ENCODE data around the gene EHMT1.
A peak's percentile ranks its signal among the peaks of the same experiment; 100 is the strongest.

EHMT1 gene

GRCh38 chr9:137823986-137824771, 205.4 kb downstream of the EHMT1 start:
- Histone ChIP-seq H3K4me3 (no peak overlapping the region), H3K27me3 (no peaks in the 10 kb centered on the region), H3K4me2 (no peak overlapping the region), H3K9me3 (replicated peaks in 1 of 11) (peaks cover 0 to 38% (median 23%) of the 10 kb centered on the region in 11 experiments; a peak in 19 of 22 replicates), H3K4me1 (peaks cover 0 to 10% (median 2%) of the 10 kb centered on the region in 10 experiments; a peak in 7 of 20 replicates), H3K9ac (no peak overlapping the region), H3K36me3 (peaks cover 83 to 94% (median 89%) of the 10 kb centered on the region in 11 experiments), H3K27ac (no peak overlapping the region), H4K20me1 (peaks cover 30 to 71% (median 46%) of the 10 kb centered on the region in 11 experiments; a peak in 21 of 22 replicates)
- no peak for TF ChIP-seq Cebpa-rat (IDR thresholded peaks at IDR 0.05)

GRCh38 chr9:137825324-137825989, 206.7 kb downstream of the EHMT1 start:
- H3K9ac ChIP-seq, result no peak overlapping the region
- peaks cover 85 to 95% (median 90%) of the 10 kb centered on the region in 11 experiments for H3K36me3 ChIP-seq
- peaks cover 0 to 33% (median 23%) of the 10 kb centered on the region in 11 experiments; a peak in 19 of 22 replicates for H3K9me3 ChIP-seq (replicated peaks in 1 of 11)
- TF ChIP-seq Cebpa-rat (IDR thresholded peaks at IDR 0.05), result no peak
- H3K4me1 ChIP-seq, result peaks cover 0 to 10% (median 2%) of the 10 kb centered on the region in 10 experiments; a peak in 7 of 20 replicates
- H3K4me3 ChIP-seq, result no peak overlapping the region
- no peak overlapping the region for H3K27ac ChIP-seq
- peak overlapping the region in 3 of 11 experiments; percentile 21 to 39 (median 32); a peak in 4 of 22 replicates for H3K4me2 ChIP-seq
- no peaks in the 10 kb centered on the region for H3K27me3 ChIP-seq
- peaks cover 37 to 74% (median 54%) of the 10 kb centered on the region in 11 experiments; a peak in 21 of 22 replicates for H4K20me1 ChIP-seq

DNA sequence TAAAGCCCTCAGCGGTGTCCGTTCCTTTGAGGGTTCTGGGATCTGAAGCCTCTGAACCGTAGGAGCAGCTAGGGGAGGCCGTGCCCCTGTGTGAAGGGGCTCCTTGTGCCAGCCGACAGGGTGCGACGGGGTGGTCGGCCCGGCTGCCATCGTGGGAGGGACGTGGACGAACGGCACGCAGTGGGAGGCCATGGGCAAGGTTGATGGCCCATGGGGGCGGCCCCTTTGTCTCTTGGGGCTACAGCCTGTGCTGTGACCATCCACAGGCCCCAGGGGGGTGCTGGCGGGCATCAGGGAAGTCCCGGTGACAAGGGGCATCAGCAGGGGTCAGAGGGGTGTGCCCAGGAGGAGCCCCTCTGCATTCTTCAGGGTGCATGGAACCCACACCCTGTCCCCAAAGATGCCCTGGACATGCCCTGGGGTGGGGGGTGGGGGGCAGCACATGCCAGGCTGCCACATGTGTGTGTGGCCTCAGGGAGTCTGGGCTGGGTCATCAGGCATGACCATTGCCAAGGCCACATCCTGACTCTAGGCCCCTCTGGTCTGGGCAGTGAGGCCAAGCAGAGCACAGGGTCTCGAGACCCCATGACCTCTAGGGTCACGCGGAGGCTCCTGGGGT, 209.2 kb downstream of the EHMT1 start:
- peaks cover 44 to 91% (median 71%) of the 10 kb centered on the region in 11 experiments; a peak in 21 of 22 replicates for H4K20me1 ChIP-seq
- peaks cover 0 to 20% (median 13%) of the 10 kb centered on the region in 11 experiments; a peak in 18 of 22 replicates for H3K9me3 ChIP-seq (replicated peaks in 1 of 11)
- H3K4me1 ChIP-seq, result peaks cover 0 to 10% (median 2%) of the 10 kb centered on the region in 10 experiments; a peak in 7 of 20 replicates
- no peak overlapping the region for H3K9ac ChIP-seq
- H3K36me3 ChIP-seq, result peaks cover 87 to 95% (median 91%) of the 10 kb centered on the region in 11 experiments
- no peak overlapping the region for H3K27ac ChIP-seq
- no peak overlapping the region for H3K4me2 ChIP-seq
- no peak for TF ChIP-seq Cebpa-rat (IDR thresholded peaks at IDR 0.05)
- H3K27me3 ChIP-seq, result no peaks in the 10 kb centered on the region
- H3K4me3 ChIP-seq, result no peak overlapping the region

- Histone ChIP-seq H3K27me3 (no peaks in the 10 kb centered on the region), H3K4me2 (no peak overlapping the region), H4K20me1 (peaks cover 50 to 96% (median 78%) of the 10 kb centered on the region in 11 experiments; a peak in 21 of 22 replicates), H3K4me3 (no peak overlapping the region), H3K9me3 (replicated peaks in 1 of 11) (peaks cover 0 to 20% (median 13%) of the 10 kb centered on the region in 11 experiments; a peak in 18 of 22 replicates), H3K9ac (no peak overlapping the region), H3K27ac (no peak overlapping the region), H3K4me1 (peaks cover 0 to 10% (median 2%) of the 10 kb centered on the region in 10 experiments; a peak in 7 of 20 replicates), H3K36me3 (peaks cover 91 to 97% (median 95%) of the 10 kb centered on the region in 11 experiments)
- TF ChIP-seq Cebpa-rat (IDR thresholded peaks at IDR 0.05), result no peak
Measured at GRCh38 chr9:137828527-137829259, 209.9 kb downstream of the EHMT1 start.

- Histone ChIP-seq H3K27ac (no peak overlapping the region), H3K9me3 (replicated peaks in 1 of 11) (peaks cover 0 to 16% (median 13%) of the 10 kb centered on the region in 11 experiments; a peak in 18 of 22 replicates), H3K4me1 (peaks cover 0 to 10% (median 2%) of the 10 kb centered on the region in 10 experiments; a peak in 7 of 20 replicates), H3K9ac (no peak overlapping the region), H4K20me1 (peaks cover 50 to 96% (median 85%) of the 10 kb centered on the region in 11 experiments; a peak in 21 of 22 replicates), H3K27me3 (no peaks in the 10 kb centered on the region), H3K4me3 (no peak overlapping the region), H3K4me2 (no peak overlapping the region), H3K36me3 (peaks cover 91 to 97% (median 95%) of the 10 kb centered on the region in 11 experiments)
- no peak for TF ChIP-seq Cebpa-rat (IDR thresholded peaks at IDR 0.05)
Measured at GRCh38 chr9:137829260-137829996, 210.6 kb downstream of the EHMT1 start.

DNA sequence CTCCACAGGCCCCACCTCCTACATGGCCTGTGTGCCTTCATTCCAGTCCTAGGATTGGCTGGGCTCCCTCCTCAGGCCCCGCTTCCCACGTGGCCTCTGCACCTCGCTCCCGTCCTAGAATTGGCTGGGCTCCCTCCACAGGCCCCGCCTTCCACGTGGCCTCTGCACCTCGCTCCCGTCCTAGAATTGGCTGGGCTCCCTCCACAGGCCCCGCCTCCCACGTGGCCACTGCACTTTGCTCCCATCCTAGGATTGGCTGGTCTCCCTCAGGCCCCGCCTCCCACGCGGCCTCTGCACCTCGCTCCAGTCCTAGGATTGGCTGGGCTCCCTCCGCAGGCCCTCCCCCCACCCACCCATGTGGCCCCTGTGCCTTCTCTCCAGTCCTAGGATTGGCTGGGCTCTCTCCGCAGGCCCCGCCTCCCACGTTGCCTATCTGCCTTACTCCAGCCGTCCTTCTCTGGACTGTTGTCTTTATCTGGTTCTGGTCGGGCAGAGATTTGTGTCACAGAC, 213.4 kb downstream of the EHMT1 start:
- H3K9ac ChIP-seq, result no peak overlapping the region
- H3K36me3 ChIP-seq, result peaks cover 93 to 99% (median 97%) of the 10 kb centered on the region in 11 experiments
- peaks cover 0 to 4% (median 0%) of the 10 kb centered on the region in 10 experiments; a peak in 2 of 20 replicates for H3K4me1 ChIP-seq
- H3K9me3 ChIP-seq (replicated peaks in 1 of 11), result no peaks in the 10 kb centered on the region
- no peak overlapping the region for H3K27ac ChIP-seq
- peaks cover 37 to 98% (median 84%) of the 10 kb centered on the region in 11 experiments; a peak in 21 of 22 replicates for H4K20me1 ChIP-seq
- H3K27me3 ChIP-seq, result no peaks in the 10 kb centered on the region
- no peak overlapping the region for H3K4me2 ChIP-seq
- no peak overlapping the region for H3K4me3 ChIP-seq
- TF ChIP-seq Cebpa-rat (IDR thresholded peaks at IDR 0.05), result no peak

GRCh38 chr9:137832830-137833590, 214.2 kb downstream of the EHMT1 start:
- Histone ChIP-seq H3K9ac (no peak overlapping the region), H3K27ac (no peak overlapping the region), H3K4me1 (peaks cover 0 to 7% (median 4%) of the 10 kb centered on the region in 10 experiments; a peak in 15 of 20 replicates), H3K27me3 (no peaks in the 10 kb centered on the region), H4K20me1 (peaks cover 36 to 98% (median 80%) of the 10 kb centered on the region in 11 experiments; a peak in 21 of 22 replicates), H3K9me3 (replicated peaks in 1 of 11) (no peaks in the 10 kb centered on the region), H3K4me3 (no peak overlapping the region), H3K36me3 (peaks cover 87 to 97% (median 91%) of the 10 kb centered on the region in 11 experiments), H3K4me2 (no peak overlapping the region)
- TF ChIP-seq Cebpa-rat (IDR thresholded peaks at IDR 0.05), result no peak
